MCF 10A (cell line): ENCODE results near the gene PPM1H. TPM values are rescaled to one million over a fixed set of nuclear protein-coding genes. Genes with fewer than 3 reads are reported as not detected.

Experiments used
- BruUV-seq: library from RNA; stranded (reverse); fragments of 400-500 nt; replicated peaks from 2 replicates; lab custom pipeline; 2021; lab: Mats Ljungman, UMichigan
- CTCF ChIA-PET: fragments of 300-600 bp; sonication (Branson Sonifier 250); formaldehyde crosslinking; extraction: SDS; loops from one replicate; lab custom pipeline; 2021; ENCODE audit warnings: antibody characterized with exemption, inconsistent platforms; lab: Yijun Ruan, JAX
- POLR2A ChIA-PET: fragments of 300-600, 350-650 bp; sonication (Branson Sonifier 250); formaldehyde crosslinking; extraction: SDS; loops from one replicate; lab custom pipeline; 2020; ENCODE audit warnings: antibody characterized with exemption, inconsistent platforms; lab: Yijun Ruan, JAX
- DNase-seq: peaks from one replicate; pipeline ENCODE4 v3.0.0-alpha.2; 2018; ENCODE audit not compliant: unreplicated experiment
- H3K27ac Mint-ChIP-seq: one replicate; pipeline ENCODE4 v1.8.0; 2022; ENCODE audit warnings: mild to moderate bottlenecking, low read depth, mixed read lengths; ENCODE audit not compliant: unreplicated experiment
- H3K27me3 Mint-ChIP-seq: one replicate; pipeline ENCODE4 v1.8.0; 2022; ENCODE audit warnings: mixed read lengths; ENCODE audit not compliant: insufficient read depth, unreplicated experiment
- H3K36me3 Mint-ChIP-seq: one replicate; pipeline ENCODE4 v1.8.0; 2022; ENCODE audit warnings: mild to moderate bottlenecking, moderate library complexity, mixed read lengths; ENCODE audit not compliant: insufficient read depth, unreplicated experiment
- H3K4me1 Mint-ChIP-seq: one replicate; pipeline ENCODE4 v1.8.0; 2022; ENCODE audit warnings: mixed read lengths; ENCODE audit not compliant: insufficient read depth, unreplicated experiment
- H3K4me3 Mint-ChIP-seq: one replicate; pipeline ENCODE4 v1.8.0; 2022; ENCODE audit warnings: mild to moderate bottlenecking, moderate library complexity, mixed read lengths; ENCODE audit not compliant: unreplicated experiment
- H3K9me3 Mint-ChIP-seq: one replicate; pipeline ENCODE4 v1.8.0; 2022; ENCODE audit warnings: mixed read lengths; ENCODE audit not compliant: unreplicated experiment
- CTCF ChIP-seq: fragments of 200-600 bp; IDR thresholded peaks from one replicate; pipeline ENCODE4 v1.8.0; 2022; ENCODE audit warnings: antibody characterized with exemption, mild to moderate bottlenecking; ENCODE audit not compliant: unreplicated experiment
- intact Hi-C: fragments of 100-400 bp; cut with micrococcal nuclease; formaldehyde crosslinking; loops from 2 replicates; pipeline ENCODE4 v1.14.1; 2022
- total RNA-seq: library from RNA; stranded (reverse); gene quantifications from 2 replicates; pipeline ENCODE4 v1.2.3, GENCODE V29; 2022

PPM1H gene
- total RNA-seq, 1 experiment from 2014 or later: 0.49 TPM

GRCh38 chr12:62933220-62933601 is 1.7 kb downstream of the PPM1H start:
- H3K27ac Mint-ChIP-seq: peak overlapping the region; percentile 61
- intact Hi-C loops: loop anchor here (10.0 kb wide), 1 partner anchor 132 kb away; no protein-coding TSS in a partner anchor

GRCh38 chr12:62931477-62931876 is 3.5 kb downstream of the PPM1H start:
- Mint-ChIP-seq H3K27ac (no peak overlapping the region), H3K9me3 (no peaks in the 10 kb centered on the region), H3K4me1 (peaks cover 13% of the 10 kb centered on the region), H3K4me3 (no peak overlapping the region), H3K27me3 (peaks cover 20% of the 10 kb centered on the region), H3K36me3 (no peaks in the 10 kb centered on the region)
- TF ChIP-seq CTCF: no peak
- intact Hi-C loops: loop anchor here (10.0 kb wide), 1 partner anchor 133 kb away; no protein-coding TSS in a partner anchor
- POLR2A ChIA-PET: interaction anchor here (1.0 to 1.5 kb wide), 2 partner anchors 10 to 16 kb away, joined by 3 to 6 read pairs; no protein-coding TSS in a partner anchor
- no peak for DNase-seq
- CTCF ChIA-PET: interaction anchor here (0.7 kb wide), 1 partner anchor 78 kb away, joined by 3 read pairs; no protein-coding TSS in a partner anchor
- BruUV-seq: no TSS peak

More at GRCh38 chr12:62933220-62933601, 1.7 kb downstream of the PPM1H start:
- ChIA-PET POLR2A (interaction anchor here (1.2 to 2.5 kb wide), 4 partner anchors 10 to 136 kb away, joined by 4 to 9 read pairs (median 4); no protein-coding TSS in a partner anchor), CTCF (interaction anchor here (0.6 to 4.7 kb wide), 7 partner anchors 12 to 137 kb away, joined by 3 to 27 read pairs (median 3); no protein-coding TSS in a partner anchor)
- peaks cover 20% of the 10 kb centered on the region for H3K27me3 Mint-ChIP-seq
- no peak for DNase-seq
- H3K4me1 Mint-ChIP-seq: peaks cover 13% of the 10 kb centered on the region
- no peaks in the 10 kb centered on the region for H3K36me3 Mint-ChIP-seq
- peak overlapping the region; percentile 84 for H3K4me3 Mint-ChIP-seq
- H3K9me3 Mint-ChIP-seq: no peaks in the 10 kb centered on the region
- BruUV-seq: no TSS peak
- no peak for TF ChIP-seq CTCF

- Mint-ChIP-seq H3K27me3 (peaks cover 20% of the 10 kb centered on the region), H3K9me3 (no peaks in the 10 kb centered on the region), H3K4me1 (peaks cover 13% of the 10 kb centered on the region), H3K27ac (no peak overlapping the region), H3K4me3 (no peak overlapping the region), H3K36me3 (no peaks in the 10 kb centered on the region)
- no peak for DNase-seq
- no TSS peak for BruUV-seq
- ChIA-PET POLR2A (interaction anchor here (1.0 to 1.5 kb wide), 2 partner anchors 9 to 15 kb away, joined by 3 to 6 read pairs; no protein-coding TSS in a partner anchor), CTCF (interaction anchor here (0.7 kb wide), 1 partner anchor 78 kb away, joined by 3 read pairs; no protein-coding TSS in a partner anchor)
- intact Hi-C loops: loop anchor here (10.0 kb wide), 1 partner anchor 134 kb away; no protein-coding TSS in a partner anchor
- no peak for TF ChIP-seq CTCF
These were observed 4.2 kb downstream of the PPM1H start for GRCh38 chr12:62930546-62931425.

- Mint-ChIP-seq H3K27me3 (peaks cover 12% of the 10 kb centered on the region), H3K36me3 (no peaks in the 10 kb centered on the region), H3K27ac (no peak overlapping the region), H3K4me3 (no peak overlapping the region), H3K9me3 (no peaks in the 10 kb centered on the region), H3K4me1 (peaks cover 8% of the 10 kb centered on the region)
- intact Hi-C loops: no loop called here
- TF ChIP-seq CTCF: no peak
- DNase-seq: no peak
- CTCF ChIA-PET: interaction anchor here (0.9 kb wide), 1 partner anchor 27 kb away, joined by 6 read pairs; no protein-coding TSS in a partner anchor
- POLR2A ChIA-PET: interaction anchor here (0.6 to 0.7 kb wide), 2 partner anchors 9 to 106 kb away, joined by 3 to 4 read pairs; no protein-coding TSS in a partner anchor
- BruUV-seq: no TSS peak
These were observed 6.3 kb downstream of the PPM1H start for GRCh38 chr12:62928632-62929031.
